ENCODE results near the gene CD2.

Gene CD2

GRCh38 chr1:116740296-116740695, 13.9 kb upstream of the CD2 start:
- TF ChIP-seq CTCF (IDR thresholded peaks at IDR 0.05) (no peak), ZFX (IDR thresholded peaks at IDR 0.05; ENCODE audit: borderline replicate concordance) (no peak)
- H3K27ac ChIP-seq, result no peak overlapping the region

- H3K27ac ChIP-seq, result no peak overlapping the region
- TF ChIP-seq ZFX (IDR thresholded peaks at IDR 0.05; ENCODE audit: borderline replicate concordance) (no peak), CTCF (IDR thresholded peaks at IDR 0.05) (no peak)
Observed at GRCh38 chr1:116740746-116741145, 13.5 kb upstream of the CD2 start.

GRCh38 chr1:116741836-116742565, 12.2 kb upstream of the CD2 start:
- H3K27ac ChIP-seq, result no peak overlapping the region
- TF ChIP-seq ZFX (IDR thresholded peaks at IDR 0.05; ENCODE audit: borderline replicate concordance) (no peak), CTCF (IDR thresholded peaks at IDR 0.05) (no peak)

DNA sequence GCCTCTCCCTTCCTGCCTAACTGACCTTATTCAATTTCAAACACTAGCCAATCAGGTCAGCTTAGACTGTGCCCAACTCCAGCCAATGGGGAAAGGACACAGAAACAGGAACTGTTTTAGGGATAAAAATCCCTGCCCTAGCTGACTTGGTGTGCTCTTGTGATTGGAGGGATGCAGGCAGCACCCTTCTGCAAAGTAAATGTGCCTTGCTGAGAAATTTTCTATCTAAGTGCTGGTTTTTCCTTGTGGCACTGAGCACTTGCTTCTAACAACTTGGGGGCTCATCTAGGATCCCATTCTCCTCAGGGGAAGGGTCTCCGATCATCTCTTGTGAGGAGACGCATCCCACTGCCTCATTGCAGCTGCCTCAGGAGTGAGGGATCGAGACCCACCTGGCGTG, 10.7 kb upstream of the CD2 start:
- no peak for TF ChIP-seq ZFX (IDR thresholded peaks at IDR 0.05; ENCODE audit: borderline replicate concordance)
- H3K27ac ChIP-seq, result no peak overlapping the region

DNA sequence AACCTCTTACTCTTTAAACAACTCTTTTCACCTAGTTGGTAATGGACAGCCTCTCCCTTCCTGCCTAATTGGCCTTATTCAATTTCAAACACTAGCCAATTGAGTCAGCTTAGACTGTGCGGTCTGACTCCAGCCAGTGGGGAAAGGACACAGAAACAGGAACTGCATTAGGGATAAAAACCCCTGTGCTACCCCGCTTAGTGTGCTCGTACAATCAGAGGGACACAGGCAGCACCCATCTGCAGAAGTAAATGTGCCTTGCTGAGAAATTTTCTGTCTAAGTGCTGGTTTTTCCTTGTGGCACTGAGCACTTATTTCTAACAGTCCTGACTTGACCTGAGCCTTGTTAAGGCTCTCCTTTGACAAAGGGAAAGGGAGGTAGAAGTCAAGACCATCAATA, 6.0 kb upstream of the CD2 start:
- TF ChIP-seq ZFX (IDR thresholded peaks at IDR 0.05; ENCODE audit: borderline replicate concordance) (no peak), CTCF (IDR thresholded peaks at IDR 0.05) (no peak)
- no peak overlapping the region for H3K27ac ChIP-seq

DNA sequence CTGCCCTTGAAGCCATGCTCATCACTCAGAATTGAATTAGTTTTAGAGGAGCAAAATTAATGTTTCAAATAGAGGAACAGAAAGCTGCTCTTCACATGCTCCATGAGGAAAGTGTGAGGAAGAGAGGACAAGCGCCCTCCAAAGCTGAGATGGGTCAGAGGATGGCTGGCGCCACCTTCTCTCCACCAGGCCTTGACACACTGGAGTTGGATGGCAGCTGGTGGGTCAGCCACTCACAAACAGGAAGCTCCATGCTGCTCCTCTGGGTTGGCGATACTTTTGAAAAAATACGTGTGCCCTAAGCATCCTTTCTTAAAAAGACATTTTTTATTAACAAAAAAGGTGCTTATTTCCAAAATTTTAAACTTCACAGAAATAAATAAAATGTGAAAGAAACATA, 3.1 kb upstream of the CD2 start:
- H3K27ac ChIP-seq, result no peak overlapping the region
- TF ChIP-seq ZFX (IDR thresholded peaks at IDR 0.05; ENCODE audit: borderline replicate concordance) (no peak), CTCF (IDR thresholded peaks at IDR 0.05) (no peak)

- H3K27ac ChIP-seq, result no peak overlapping the region
- TF ChIP-seq ZFX (IDR thresholded peaks at IDR 0.05; ENCODE audit: borderline replicate concordance) (no peak), CTCF (IDR thresholded peaks at IDR 0.05) (no peak)
Observed at GRCh38 chr1:116751621-116752020, 2.6 kb upstream of the CD2 start.

- TF ChIP-seq ZFX (IDR thresholded peaks at IDR 0.05; ENCODE audit: borderline replicate concordance) (no peak), CTCF (IDR thresholded peaks at IDR 0.05) (no peak)
- H3K27ac ChIP-seq, result no peak overlapping the region
Observed at GRCh38 chr1:116753312-116753711, 918 bp upstream of the CD2 start.
